Fibroblast of pulmonary artery (primary cell): ENCODE measurements around the gene DENND11.
A peak's percentile ranks its signal among the peaks of the same experiment; 100 is the strongest.

ENCODE experiments used
- DNase-seq: peaks from one replicate; pipeline ENCODE4 v3.0.0-alpha.2; 2010; ENCODE audit warnings: low read depth
- H3K4me3 ChIP-seq: replicated peaks from 2 replicates; pipeline ENCODE4 v1.5.1; 2011; ENCODE audit warnings: low read depth, mild to moderate bottlenecking, control low read depth, low read length, moderate library complexity
- TF ChIP-seq, protein P1 (sequence below): IDR thresholded peaks from 2 replicates; pipeline ENCODE4 v1.5.1; 2011; ENCODE audit warnings: mild to moderate bottlenecking, control low read depth, low read length, inconsistent platforms; ENCODE audit errors: missing control alignments

The DENND11 gene

DNA sequence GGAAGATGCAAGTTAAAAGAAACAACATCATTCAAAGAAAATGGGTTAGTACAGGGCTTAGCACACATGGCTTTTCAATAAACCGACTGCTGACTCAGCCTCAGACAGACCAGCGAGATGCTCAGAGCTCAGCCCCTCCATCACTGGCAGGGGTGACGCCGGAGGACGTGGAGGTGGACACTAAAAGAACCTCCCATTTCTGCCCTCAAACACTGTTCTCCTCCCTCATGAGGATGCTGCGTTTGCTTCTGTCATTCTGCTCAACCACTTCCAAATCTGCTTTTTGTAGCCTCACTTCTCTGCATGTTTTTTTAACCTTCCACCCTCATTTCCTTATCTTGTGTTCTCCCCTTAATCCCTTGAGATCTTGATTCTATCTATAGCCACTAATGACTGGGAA lies 15.3 kb downstream of the DENND11 start:
- no peak for DNase-seq
- TF ChIP-seq, protein P1, sequence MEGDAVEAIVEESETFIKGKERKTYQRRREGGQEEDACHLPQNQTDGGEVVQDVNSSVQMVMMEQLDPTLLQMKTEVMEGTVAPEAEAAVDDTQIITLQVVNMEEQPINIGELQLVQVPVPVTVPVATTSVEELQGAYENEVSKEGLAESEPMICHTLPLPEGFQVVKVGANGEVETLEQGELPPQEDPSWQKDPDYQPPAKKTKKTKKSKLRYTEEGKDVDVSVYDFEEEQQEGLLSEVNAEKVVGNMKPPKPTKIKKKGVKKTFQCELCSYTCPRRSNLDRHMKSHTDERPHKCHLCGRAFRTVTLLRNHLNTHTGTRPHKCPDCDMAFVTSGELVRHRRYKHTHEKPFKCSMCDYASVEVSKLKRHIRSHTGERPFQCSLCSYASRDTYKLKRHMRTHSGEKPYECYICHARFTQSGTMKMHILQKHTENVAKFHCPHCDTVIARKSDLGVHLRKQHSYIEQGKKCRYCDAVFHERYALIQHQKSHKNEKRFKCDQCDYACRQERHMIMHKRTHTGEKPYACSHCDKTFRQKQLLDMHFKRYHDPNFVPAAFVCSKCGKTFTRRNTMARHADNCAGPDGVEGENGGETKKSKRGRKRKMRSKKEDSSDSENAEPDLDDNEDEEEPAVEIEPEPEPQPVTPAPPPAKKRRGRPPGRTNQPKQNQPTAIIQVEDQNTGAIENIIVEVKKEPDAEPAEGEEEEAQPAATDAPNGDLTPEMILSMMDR = no peak
- no peak overlapping the region for H3K4me3 ChIP-seq

DNA sequence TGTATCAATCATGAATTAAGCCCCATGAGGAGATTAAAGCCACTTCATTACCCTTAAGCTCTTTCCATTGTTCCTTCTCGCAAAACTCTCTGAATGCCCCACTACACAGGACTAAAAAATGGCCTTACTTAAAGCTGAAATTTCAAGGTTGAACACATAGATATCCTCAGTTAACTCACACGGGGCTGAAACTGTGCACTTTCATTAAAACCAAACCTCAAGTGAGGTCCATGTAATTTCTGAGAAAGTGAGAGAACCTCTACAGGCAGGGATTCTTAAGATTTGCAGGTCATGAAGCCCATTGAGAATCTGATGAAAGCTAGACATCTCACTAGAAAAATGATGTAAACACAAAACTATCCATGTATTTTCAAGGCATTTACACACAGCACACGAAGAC lies 15.9 kb downstream of the DENND11 start:
- DNase-seq = no peak
- TF ChIP-seq, protein P1 = no peak
- no peak overlapping the region for H3K4me3 ChIP-seq

DNA sequence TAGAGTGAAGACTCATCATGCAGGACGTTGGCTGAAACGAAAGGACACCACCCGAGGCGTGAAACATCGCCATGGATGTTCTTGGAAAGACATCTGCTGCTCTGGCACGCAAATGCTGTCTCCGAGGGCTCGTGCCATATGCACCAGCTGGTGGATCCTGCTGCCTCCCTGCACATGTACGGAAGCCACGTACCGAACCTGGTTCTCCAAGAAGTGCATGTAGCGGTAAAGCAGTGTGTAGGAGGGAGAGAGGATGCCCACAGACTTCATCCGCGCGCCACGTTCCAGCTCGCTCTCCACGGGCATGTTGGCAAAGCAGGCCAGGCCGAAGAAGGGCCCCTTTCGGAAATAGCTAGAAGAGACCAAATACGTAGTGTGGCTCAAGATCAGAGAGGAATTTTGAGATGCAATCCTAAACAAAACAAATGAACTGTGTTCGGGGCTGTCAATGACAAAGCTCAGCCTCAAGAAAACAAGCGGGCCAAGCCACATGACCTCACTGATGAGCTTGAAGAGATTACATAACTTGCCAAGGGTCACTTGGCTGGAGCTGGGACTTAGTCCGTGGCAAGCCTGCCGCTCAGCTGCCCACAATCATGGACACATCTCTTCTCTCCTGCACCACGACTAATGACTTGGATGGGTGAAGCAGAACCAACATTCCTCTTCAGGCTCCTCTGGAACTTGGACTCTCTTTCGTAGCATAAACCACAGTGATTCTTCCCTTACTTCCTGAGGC lies 16.5 kb downstream of the DENND11 start:
- H3K4me3 ChIP-seq = no peak overlapping the region
- TF ChIP-seq, protein P1 = no peak
- no peak for DNase-seq

DNA sequence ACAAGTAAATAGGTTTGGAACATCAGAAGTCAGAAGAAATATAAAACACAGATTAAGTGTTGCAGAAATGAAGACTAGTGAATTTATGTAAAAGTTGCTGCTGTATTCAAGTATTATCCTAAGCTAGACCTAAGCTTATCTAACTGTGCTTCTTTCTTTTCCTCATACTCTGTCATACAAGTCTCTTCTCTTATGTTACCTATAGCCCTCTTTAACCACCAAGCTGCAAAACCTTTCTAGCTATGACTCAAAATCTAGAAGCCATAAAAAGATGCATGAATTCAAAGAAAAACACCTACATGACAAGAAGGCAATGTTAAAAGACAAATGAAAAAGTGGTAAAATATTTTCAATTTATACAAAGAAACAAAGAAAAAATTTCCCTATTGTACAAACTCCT lies 23.0 kb downstream of the DENND11 start:
- no peak for DNase-seq
- TF ChIP-seq, protein P1 = no peak
- H3K4me3 ChIP-seq = no peak overlapping the region

DNA sequence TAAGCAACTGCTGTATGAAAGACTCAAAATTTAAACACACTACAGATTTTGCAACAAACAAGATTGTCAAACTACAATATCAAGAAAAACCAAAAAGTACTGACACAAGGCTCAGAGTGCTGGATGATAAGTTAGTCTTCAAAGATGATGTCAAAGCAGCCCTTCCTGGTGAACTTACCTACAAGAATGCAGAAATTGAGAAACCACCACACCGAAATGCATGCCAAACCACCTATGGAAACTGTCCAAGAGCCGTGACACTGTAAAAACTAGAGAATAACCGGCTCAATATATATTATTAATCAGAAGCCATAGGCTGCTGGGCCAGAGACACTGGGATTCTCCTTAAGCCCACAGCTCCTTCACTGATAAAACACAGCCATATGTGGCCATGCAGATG lies 25.3 kb downstream of the DENND11 start:
- peak; percentile 70 for DNase-seq
- no peak overlapping the region for H3K4me3 ChIP-seq
- TF ChIP-seq, protein P1 = no peak

DNA sequence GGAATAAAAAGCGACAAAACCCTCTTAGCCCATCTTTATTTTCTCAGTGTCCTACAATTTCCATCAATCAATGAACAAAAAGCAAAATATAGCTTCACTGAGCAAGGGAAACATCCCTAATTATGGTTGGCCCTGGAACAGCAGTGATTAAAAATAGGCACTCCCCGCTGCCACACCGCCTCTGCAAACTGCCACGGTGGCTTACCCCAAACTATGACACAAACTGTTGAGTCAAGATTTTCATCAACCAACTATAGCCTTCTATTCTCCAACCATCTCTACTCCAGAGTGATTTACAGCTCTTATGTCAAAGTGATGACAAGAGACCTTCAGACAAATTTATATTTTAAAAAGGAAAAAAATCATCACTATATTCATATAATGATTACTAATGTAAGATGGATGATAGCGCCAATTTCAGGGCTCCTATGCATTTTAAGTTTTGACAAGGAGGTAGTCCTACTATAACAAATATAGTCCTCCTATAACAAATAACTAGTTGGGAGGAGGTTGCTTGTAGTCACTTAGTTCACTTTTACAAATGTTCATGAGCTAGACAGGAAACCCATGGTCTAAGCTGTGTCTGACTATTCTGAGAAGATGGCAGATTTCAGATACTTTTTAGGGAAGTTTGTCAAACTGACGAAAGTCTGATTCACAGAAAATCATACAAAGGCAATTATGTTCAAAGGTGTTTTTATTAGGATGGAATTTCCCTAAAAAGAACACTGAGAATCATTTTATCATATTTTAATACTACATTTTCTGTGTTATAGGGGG lies 26.3 kb downstream of the DENND11 start:
- TF ChIP-seq, protein P1 = no peak
- H3K4me3 ChIP-seq = no peak overlapping the region
- DNase-seq = no peak
